ENCODE data around the gene SCP2.

DNA sequence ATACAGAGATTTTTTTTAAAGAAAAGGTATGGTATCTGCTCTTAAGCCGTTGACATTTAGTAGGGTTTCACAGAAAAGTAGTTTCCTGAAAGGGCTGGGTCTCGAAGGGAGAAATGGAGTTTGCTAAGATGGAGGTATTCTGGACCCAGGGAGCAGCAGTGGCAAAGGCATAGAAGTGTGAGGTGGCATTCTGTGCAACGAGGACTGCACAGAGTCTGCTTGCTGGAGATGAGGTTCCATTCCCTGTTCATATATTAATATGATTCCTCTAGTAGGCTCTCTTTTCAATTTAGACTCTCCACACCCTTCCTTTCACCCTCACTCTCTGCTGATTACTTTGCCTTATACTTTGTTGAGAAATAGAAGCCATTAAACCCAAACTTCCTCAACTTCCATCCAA is 96.5 kb downstream of the SCP2 start:
- no peak for TF ChIP-seq CTCF (IDR thresholded peaks at IDR 0.05)
- TF ChIP-seq ZFX (IDR thresholded peaks at IDR 0.05; ENCODE audit: borderline replicate concordance), result no peak

Measured in 22Rv1 (cell line).